GM08714 (cell line): ENCODE measurements around the gene NUP93.
"Not testable (repeated sequence)": the region's sequence is repeated elsewhere in the genome, so short reads cannot be mapped to it uniquely, and the experiment has no call there.

Source experiments
- H3K4me3 ChIP-seq: fragments of 200-500 bp; sonication (Bioruptor generic); 2 replicates; pipeline ENCODE4 v1.5.1; 2014; ENCODE audit warnings: mild to moderate bottlenecking, low read length, inconsistent platforms
- ZNF274 ChIP-seq: IDR thresholded peaks from 2 replicates; pipeline ENCODE4 v1.6.1; 2012; ENCODE audit warnings: mild to moderate bottlenecking, low read depth, low read length

Gene NUP93

GRCh38 chr16:56793492-56793891, 63.6 kb downstream of the NUP93 start:
- H3K4me3 ChIP-seq = no peak overlapping the region
- no peak for TF ChIP-seq ZNF274

- no peak for TF ChIP-seq ZNF274
- H3K4me3 ChIP-seq = no peak overlapping the region
Observed at GRCh38 chr16:56795011-56795410, 65.1 kb downstream of the NUP93 start.

GRCh38 chr16:56797038-56797437, 67.1 kb downstream of the NUP93 start:
- H3K4me3 ChIP-seq = not testable (repeated sequence)

GRCh38 chr16:56797861-56798260, 67.9 kb downstream of the NUP93 start:
- H3K4me3 ChIP-seq = no peak overlapping the region
- TF ChIP-seq ZNF274 = no peak

- H3K4me3 ChIP-seq = no peak overlapping the region
Observed at GRCh38 chr16:56798955-56799354, 69.0 kb downstream of the NUP93 start.

GRCh38 chr16:56800355-56800754, 70.4 kb downstream of the NUP93 start:
- H3K4me3 ChIP-seq = no peak overlapping the region
- no peak for TF ChIP-seq ZNF274

More at GRCh38 chr16:56798955-56799354, 69.0 kb downstream of the NUP93 start:
- no peak for TF ChIP-seq ZNF274

- TF ChIP-seq ZNF274 = no peak
- H3K4me3 ChIP-seq = no peak overlapping the region
Observed at GRCh38 chr16:56801762-56802161, 71.8 kb downstream of the NUP93 start.

- TF ChIP-seq ZNF274 = no peak
- no peak overlapping the region for H3K4me3 ChIP-seq
Observed at GRCh38 chr16:56807011-56807675, 77.2 kb downstream of the NUP93 start.

- H3K4me3 ChIP-seq = not testable (repeated sequence)
Observed at GRCh38 chr16:56807676-56808067, 77.7 kb downstream of the NUP93 start.

GRCh38 chr16:56810954-56811353, 81.0 kb downstream of the NUP93 start:
- no peak overlapping the region for H3K4me3 ChIP-seq
- no peak for TF ChIP-seq ZNF274

GRCh38 chr16:56811602-56812001, 81.7 kb downstream of the NUP93 start:
- not testable (repeated sequence) for H3K4me3 ChIP-seq

GRCh38 chr16:56812884-56813283, 83.0 kb downstream of the NUP93 start:
- no peak for TF ChIP-seq ZNF274
- no peak overlapping the region for H3K4me3 ChIP-seq

- TF ChIP-seq ZNF274 = no peak
Observed at GRCh38 chr16:56814537-56815432, 84.9 kb downstream of the NUP93 start.

GRCh38 chr16:56815721-56816120, 85.8 kb downstream of the NUP93 start:
- H3K4me3 ChIP-seq = no peak overlapping the region
- no peak for TF ChIP-seq ZNF274

More at GRCh38 chr16:56814537-56815432, 84.9 kb downstream of the NUP93 start:
- no peak overlapping the region for H3K4me3 ChIP-seq

GRCh38 chr16:56817056-56817455, 87.1 kb downstream of the NUP93 start:
- TF ChIP-seq ZNF274 = no peak

GRCh38 chr16:56817938-56818337, 88.0 kb downstream of the NUP93 start:
- no peak overlapping the region for H3K4me3 ChIP-seq
- no peak for TF ChIP-seq ZNF274

More at GRCh38 chr16:56817056-56817455, 87.1 kb downstream of the NUP93 start:
- H3K4me3 ChIP-seq = no peak overlapping the region
